PC-3 (cell line): Measurements from ENCODE around the gene KHDC4.

Experiments
- CTCF ChIP-seq: fragments of 300-600 bp; sonication (generic); conservative IDR thresholded peaks from 2 replicates; pipeline ENCODE4 v1.5.1; 2017; ENCODE audit warnings: antibody characterized with exemption, low read depth, mild to moderate bottlenecking, low read length
- EZH2 ChIP-seq: fragments of 300-600 bp; sonication (generic); IDR thresholded peaks from one replicate; pipeline ENCODE4 v1.6.1; 2017; ENCODE audit warnings: antibody characterized with exemption, mild to moderate bottlenecking, low read length; ENCODE audit not compliant: unreplicated experiment
- EZH2phosphoT487 ChIP-seq: fragments of 300-600 bp; sonication (generic); IDR thresholded peaks from 2 replicates; pipeline ENCODE4 v1.6.1; 2018; ENCODE audit warnings: mild to moderate bottlenecking, antibody characterized with exemption, low read length, borderline replicate concordance

GRCh38 chr1:155882766-155883165 lies 51.4 kb downstream of the KHDC4 start:
- TF ChIP-seq CTCF, result no peak
- no peak for TF ChIP-seq EZH2
- no peak for TF ChIP-seq EZH2phosphoT487
